HG03108 (cell line): Measurements from ENCODE around the gene INTS12.
"Not testable (repeated sequence)": the region's sequence is repeated elsewhere in the genome, so short reads cannot be mapped to it uniquely, and the experiment has no call there.

Source experiments
- ATAC-seq: cut with Tn5 transposase; IDR thresholded peaks from one replicate; pipeline ENCODE4 v1.9.1; 2021; ENCODE audit warnings: moderate library complexity; ENCODE audit not compliant: unreplicated experiment

The INTS12 gene

GRCh38 chr4:105694812-105695211 lies 13.7 kb downstream of the INTS12 start:
- ATAC-seq = not testable (repeated sequence)

- no peak for ATAC-seq
These were observed 21.9 kb downstream of the INTS12 start for GRCh38 chr4:105686571-105686970.

- ATAC-seq = no peak
These were observed 25.5 kb downstream of the INTS12 start for GRCh38 chr4:105683038-105683437.

- no peak for ATAC-seq
These were observed 29.3 kb downstream of the INTS12 start for GRCh38 chr4:105679186-105679585.

GRCh38 chr4:105677709-105678108 lies 30.8 kb downstream of the INTS12 start:
- ATAC-seq = no peak

GRCh38 chr4:105674011-105674410 lies 34.5 kb downstream of the INTS12 start:
- ATAC-seq = no peak

- no peak for ATAC-seq
These were observed 37.2 kb downstream of the INTS12 start for GRCh38 chr4:105671301-105671700.

GRCh38 chr4:105670684-105671083 lies 37.8 kb downstream of the INTS12 start:
- no peak for ATAC-seq

GRCh38 chr4:105666693-105667092 lies 41.8 kb downstream of the INTS12 start:
- no peak for ATAC-seq

- no peak for ATAC-seq
These were observed 45.4 kb downstream of the INTS12 start for GRCh38 chr4:105662935-105663675.

- ATAC-seq = no peak
These were observed 47.5 kb downstream of the INTS12 start for GRCh38 chr4:105661028-105661427.

- no peak for ATAC-seq
These were observed 49.3 kb downstream of the INTS12 start for GRCh38 chr4:105659190-105659589.

GRCh38 chr4:105657117-105657765 lies 51.2 kb downstream of the INTS12 start:
- ATAC-seq = no peak

GRCh38 chr4:105652286-105652888 lies 56.1 kb downstream of the INTS12 start:
- ATAC-seq = no peak

GRCh38 chr4:105651884-105652283 lies 56.6 kb downstream of the INTS12 start:
- ATAC-seq = no peak

- no peak for ATAC-seq
These were observed 58.3 kb downstream of the INTS12 start for GRCh38 chr4:105650190-105650589.

GRCh38 chr4:105645440-105645839 lies 63.0 kb downstream of the INTS12 start:
- no peak for ATAC-seq

- no peak for ATAC-seq
These were observed 64.2 kb downstream of the INTS12 start for GRCh38 chr4:105644257-105644656.

GRCh38 chr4:105641845-105642244 lies 66.6 kb downstream of the INTS12 start:
- no peak for ATAC-seq

- peak; percentile 61 for ATAC-seq
These were observed 70.9 kb downstream of the INTS12 start for GRCh38 chr4:105637408-105638176.

- ATAC-seq = no peak
These were observed 73.9 kb downstream of the INTS12 start for GRCh38 chr4:105634402-105635080.
